ENCODE data around the gene PRKN.

The PRKN gene

DNA sequence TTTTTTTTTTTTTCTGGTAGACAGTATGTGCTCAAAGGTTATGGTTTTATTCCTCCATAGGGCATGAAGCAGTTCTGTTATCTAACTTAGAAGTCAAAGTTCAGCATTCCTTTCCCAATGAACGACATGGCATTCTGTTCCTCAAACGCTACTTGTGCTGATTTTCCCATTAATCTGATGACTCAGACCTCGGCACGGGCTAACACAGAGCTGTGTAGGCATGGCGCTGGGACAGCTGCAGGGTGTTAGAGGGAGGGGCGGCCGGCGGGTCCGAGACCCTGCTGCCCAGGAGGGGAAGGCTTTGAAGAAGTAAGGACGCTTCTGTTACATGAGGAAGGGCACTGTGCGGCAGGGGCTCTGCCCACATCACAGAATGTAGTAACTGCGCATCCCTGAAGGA, 1360.1 kb downstream of the PRKN start:
- DNase-seq (ENCODE audit: low spot score): no peak
- TF ChIP-seq, protein P1, sequence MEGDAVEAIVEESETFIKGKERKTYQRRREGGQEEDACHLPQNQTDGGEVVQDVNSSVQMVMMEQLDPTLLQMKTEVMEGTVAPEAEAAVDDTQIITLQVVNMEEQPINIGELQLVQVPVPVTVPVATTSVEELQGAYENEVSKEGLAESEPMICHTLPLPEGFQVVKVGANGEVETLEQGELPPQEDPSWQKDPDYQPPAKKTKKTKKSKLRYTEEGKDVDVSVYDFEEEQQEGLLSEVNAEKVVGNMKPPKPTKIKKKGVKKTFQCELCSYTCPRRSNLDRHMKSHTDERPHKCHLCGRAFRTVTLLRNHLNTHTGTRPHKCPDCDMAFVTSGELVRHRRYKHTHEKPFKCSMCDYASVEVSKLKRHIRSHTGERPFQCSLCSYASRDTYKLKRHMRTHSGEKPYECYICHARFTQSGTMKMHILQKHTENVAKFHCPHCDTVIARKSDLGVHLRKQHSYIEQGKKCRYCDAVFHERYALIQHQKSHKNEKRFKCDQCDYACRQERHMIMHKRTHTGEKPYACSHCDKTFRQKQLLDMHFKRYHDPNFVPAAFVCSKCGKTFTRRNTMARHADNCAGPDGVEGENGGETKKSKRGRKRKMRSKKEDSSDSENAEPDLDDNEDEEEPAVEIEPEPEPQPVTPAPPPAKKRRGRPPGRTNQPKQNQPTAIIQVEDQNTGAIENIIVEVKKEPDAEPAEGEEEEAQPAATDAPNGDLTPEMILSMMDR (IDR thresholded peaks at IDR 0.05; ENCODE audit: extremely low read depth, insufficient read depth, missing control alignments): no peak
- in situ Hi-C loops (cut with MboI; ENCODE audit: low pct_unique_long_range_greater_than_20kb, low sequenced_read_pairs, unreplicated experiment): loop anchor here (25.0 kb wide), 2 partner anchors 230 to 630 kb away; no protein-coding TSS in a partner anchor

DNA sequence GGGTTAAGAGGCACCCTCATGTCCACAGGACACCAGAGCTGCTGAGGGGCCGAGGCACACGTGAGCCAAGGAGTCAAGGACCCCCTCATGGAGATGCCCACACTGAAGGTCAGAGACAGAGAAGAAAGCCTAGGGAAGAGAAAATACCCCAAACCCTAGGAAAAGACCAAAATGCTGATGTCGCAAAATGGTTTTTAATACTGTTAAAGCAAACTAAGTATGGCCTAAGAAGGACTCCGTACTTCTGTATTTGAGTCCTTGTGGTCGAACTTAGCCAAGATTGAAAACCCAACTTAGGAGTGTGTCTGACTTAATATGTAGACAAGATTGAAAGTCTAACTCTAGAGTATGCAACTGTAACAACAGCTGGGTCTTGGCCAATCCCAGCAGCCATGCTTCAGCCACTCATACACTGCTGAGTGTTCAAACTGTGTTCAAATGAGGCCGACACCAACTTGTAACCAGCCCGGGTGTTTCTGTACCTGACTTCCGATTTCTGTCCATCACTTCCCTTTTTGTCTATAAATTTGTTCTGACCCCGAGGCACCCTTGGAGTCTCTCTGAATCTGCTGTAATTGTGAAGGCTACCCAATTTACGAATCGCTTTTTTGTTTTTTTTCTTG, 1361.2 kb downstream of the PRKN start:
- TF ChIP-seq, protein P1 (IDR thresholded peaks at IDR 0.05; ENCODE audit: extremely low read depth, insufficient read depth, missing control alignments): no peak
- DNase-seq (ENCODE audit: low spot score): no peak
- in situ Hi-C loops (cut with MboI; ENCODE audit: low pct_unique_long_range_greater_than_20kb, low sequenced_read_pairs, unreplicated experiment): loop anchor here (25.0 kb wide), 2 partner anchors 229 to 629 kb away; no protein-coding TSS in a partner anchor

DNA sequence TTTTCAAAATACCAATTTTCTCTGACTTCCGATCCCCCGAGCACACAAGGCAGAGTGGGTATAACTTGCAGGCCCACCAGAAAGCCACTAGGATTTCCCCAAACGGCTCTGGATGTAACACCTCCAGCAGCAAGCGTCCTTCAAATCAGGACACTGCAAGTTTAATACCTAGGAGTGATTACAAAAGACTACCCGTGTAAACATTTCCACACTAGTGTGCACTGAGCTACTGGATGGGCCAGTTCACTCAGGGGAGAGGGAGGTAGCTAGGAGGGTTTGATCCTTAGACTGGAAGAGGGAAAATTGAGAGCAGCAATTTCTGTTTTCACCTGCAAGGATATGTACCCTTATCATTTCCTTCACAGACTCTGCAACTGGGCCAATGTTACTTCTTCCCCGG, 1361.9 kb downstream of the PRKN start:
- TF ChIP-seq, protein P1 (IDR thresholded peaks at IDR 0.05; ENCODE audit: extremely low read depth, insufficient read depth, missing control alignments): no peak
- no peak for DNase-seq (ENCODE audit: low spot score)
- in situ Hi-C loops (cut with MboI; ENCODE audit: low pct_unique_long_range_greater_than_20kb, low sequenced_read_pairs, unreplicated experiment): loop anchor here (25.0 kb wide), 2 partner anchors 228 to 628 kb away; no protein-coding TSS in a partner anchor

DNA sequence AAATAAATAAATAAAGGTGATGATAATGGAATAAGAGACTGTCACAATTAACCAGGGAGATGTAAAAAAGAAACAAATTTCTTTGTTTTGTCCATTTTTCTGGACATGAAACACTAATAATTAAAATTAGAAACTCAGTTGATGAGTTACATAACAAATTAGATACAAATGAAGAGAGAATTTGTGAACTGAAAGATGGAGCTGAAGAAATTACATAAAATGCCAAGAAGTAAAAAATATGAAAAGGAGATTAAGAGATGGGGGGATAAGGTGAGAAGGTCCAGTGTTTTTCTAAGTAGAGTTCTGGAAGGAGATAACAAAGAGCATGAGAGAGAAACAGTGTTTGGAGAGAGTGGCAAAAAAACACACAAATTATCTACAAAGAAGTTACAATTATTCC, 1364.3 kb downstream of the PRKN start:
- no peak for DNase-seq (ENCODE audit: low spot score)
- TF ChIP-seq, protein P1 (IDR thresholded peaks at IDR 0.05; ENCODE audit: extremely low read depth, insufficient read depth, missing control alignments): no peak
- in situ Hi-C loops (cut with MboI; ENCODE audit: low pct_unique_long_range_greater_than_20kb, low sequenced_read_pairs, unreplicated experiment): loop anchor here (25.0 kb wide), 2 partner anchors 226 to 626 kb away; no protein-coding TSS in a partner anchor

DNA sequence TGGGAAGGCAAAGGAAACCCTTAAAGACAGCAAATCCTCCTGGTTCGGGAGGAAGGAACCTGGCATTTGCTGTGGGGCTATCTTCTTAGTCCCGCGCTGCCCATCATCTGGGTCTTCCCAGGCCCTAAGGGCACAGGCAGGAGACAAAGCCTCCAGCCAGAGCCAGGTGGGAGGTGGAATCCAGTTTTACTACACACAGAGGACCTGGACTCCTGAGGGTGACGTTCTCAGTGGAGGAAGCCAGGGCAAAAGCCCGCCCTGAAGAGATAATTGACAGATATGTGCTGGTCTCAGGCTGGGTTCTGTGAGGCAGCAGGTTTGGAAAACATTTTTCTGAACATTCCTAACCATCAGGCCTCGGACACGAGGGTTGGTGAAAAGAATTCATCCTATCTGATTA, 1365.3 kb downstream of the PRKN start:
- in situ Hi-C loops (cut with MboI; ENCODE audit: low pct_unique_long_range_greater_than_20kb, low sequenced_read_pairs, unreplicated experiment): loop anchor here (25.0 kb wide), 2 partner anchors 225 to 625 kb away; no protein-coding TSS in a partner anchor
- no peak for DNase-seq (ENCODE audit: low spot score)
- TF ChIP-seq, protein P1 (IDR thresholded peaks at IDR 0.05; ENCODE audit: extremely low read depth, insufficient read depth, missing control alignments): no peak

DNA sequence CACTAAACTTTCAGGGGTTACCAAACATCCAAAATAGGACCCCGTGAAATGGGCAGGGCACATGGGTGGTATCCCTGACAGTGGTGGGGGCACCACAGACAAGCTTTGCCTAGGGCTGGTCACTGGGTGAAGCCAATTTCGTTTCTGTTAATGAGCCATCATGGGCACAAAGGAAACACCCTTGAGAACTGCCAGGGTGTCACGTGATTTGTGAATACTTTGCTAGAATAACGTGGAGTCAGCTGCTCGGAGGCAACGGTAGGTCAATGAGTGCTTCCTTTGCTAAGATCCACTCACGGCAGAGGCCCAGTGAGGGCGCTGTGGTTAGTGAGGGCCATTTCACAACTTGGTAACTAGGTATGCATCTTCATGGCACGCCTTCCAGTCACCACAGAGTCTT, 1366.0 kb downstream of the PRKN start:
- TF ChIP-seq, protein P1 (IDR thresholded peaks at IDR 0.05; ENCODE audit: extremely low read depth, insufficient read depth, missing control alignments): no peak
- DNase-seq (ENCODE audit: low spot score): no peak
- in situ Hi-C loops (cut with MboI; ENCODE audit: low pct_unique_long_range_greater_than_20kb, low sequenced_read_pairs, unreplicated experiment): loop anchor here (25.0 kb wide), 2 partner anchors 224 to 624 kb away; no protein-coding TSS in a partner anchor
